ENCODE data around the gene SERTAD3.

The SERTAD3 gene

DNA sequence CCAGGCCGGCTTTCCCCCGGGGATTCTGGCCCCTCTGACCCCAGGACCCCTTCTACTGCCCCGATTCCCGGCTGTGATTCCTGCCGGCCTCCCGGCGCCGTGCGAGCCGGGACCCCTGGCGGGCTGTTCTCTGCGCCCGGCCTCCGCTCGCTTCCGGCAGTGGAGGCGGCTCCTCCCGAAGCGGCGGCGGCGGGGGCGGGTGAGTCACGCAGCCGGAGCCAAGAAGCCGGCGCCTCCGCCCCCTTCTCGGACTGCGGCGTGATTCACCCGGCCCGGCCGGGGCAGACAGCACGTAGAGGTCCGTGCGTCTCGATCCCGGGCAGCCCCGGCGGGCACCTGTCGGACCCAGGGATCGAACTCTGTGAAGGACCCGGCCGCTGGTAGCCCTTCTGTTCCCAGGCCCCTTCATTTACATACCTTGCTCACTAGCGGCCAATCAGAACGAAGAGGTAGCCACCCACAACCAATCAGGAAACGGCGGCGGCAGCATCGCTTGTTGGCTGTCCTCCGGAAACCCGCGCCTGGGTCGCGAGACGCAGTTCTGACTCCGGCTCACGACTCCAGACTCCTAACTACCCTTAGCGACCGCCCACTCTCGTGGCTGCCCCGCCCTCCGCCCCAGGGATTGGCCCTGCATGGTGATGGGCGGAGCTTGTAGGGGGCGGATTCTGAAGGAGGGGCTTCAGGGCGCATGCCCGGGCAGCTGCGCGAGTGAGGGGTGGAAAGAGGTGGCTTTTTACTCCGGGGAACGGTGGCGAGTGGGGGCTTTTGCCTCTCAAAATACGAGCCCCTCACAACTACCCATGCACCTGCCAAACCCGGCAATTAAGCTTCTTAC is 18.5 kb downstream of the SERTAD3 start, which contains the start of gene SERTAD1:
Gene SERTAD1, minus strand, starts transcription at position 543 of the 838 bp plus-strand sequence. CDS start 2,446 bp downstream, outside the sequence.
- peak; percentile 100 for DNase-seq (ENCODE audit: low read depth in 2 of 2)

- DNase-seq (ENCODE audit: low read depth in 2 of 2): no peak
Measured at GRCh38 chr19:40424637-40425449, 19.3 kb downstream of the SERTAD3 start.

- DNase-seq (ENCODE audit: low read depth in 2 of 2): no peak
Measured at GRCh38 chr19:40423938-40424337, 20.2 kb downstream of the SERTAD3 start.

GRCh38 chr19:40422748-40423566 is 21.2 kb downstream of the SERTAD3 start:
- no peak for DNase-seq (ENCODE audit: low read depth in 2 of 2)

DNA sequence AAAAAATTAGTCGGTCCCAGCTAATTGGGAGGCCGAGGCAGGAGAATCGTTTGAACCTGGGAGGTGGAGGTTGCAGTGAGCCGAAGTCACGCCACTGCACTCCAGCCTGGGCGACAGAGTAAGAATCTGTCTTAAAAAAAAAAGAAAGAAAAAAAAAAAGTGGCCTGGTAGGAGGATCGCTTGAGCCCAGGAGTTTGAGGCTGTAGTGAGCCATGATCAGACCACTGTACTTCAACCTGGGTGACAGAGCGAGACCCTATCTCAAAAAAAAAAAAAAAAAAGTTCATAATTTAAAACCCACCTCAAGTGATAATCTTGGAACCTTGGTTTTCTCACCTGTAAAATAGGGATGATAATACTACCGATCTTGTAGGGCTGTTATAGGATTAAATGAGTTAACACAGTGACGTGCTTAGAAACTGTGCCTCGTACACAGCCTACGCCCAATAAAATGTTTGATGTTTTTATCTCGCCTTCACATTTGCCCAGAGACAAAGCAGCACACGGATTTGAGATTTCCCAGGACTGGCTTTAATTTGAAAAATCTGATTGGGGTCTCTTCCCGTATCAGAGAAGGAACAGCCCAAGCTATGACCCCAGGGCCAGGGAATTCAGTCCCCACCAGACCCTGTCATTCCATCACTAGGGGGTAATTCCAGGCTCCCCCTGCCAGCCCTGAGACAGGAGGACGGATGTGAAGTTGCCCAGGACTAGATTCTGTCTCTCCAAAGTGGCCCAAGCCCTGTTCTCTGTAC is 22.0 kb downstream of the SERTAD3 start:
- no peak for DNase-seq (ENCODE audit: low read depth in 2 of 2)

GRCh38 chr19:40420766-40421765 is 23.1 kb downstream of the SERTAD3 start:
- peak; percentile 62 to 63 for DNase-seq (ENCODE audit: low read depth in 2 of 2)

DNA sequence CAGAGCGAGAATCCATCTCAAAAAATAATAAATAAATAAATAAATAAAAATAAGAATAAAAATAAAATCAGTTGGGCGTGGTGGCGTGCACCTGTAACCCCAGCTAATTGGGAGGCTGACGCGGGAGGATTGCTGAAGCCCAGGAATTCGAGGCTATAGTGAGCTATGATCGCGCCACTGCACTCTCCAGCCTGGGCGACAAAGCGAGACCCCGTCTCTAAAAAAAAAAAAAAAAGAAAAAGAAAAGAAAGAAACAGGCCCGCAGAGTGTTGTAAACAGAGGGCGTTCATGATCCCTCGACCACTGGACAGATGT is 23.7 kb downstream of the SERTAD3 start:
- no peak for DNase-seq (ENCODE audit: low read depth in 2 of 2)

DNA sequence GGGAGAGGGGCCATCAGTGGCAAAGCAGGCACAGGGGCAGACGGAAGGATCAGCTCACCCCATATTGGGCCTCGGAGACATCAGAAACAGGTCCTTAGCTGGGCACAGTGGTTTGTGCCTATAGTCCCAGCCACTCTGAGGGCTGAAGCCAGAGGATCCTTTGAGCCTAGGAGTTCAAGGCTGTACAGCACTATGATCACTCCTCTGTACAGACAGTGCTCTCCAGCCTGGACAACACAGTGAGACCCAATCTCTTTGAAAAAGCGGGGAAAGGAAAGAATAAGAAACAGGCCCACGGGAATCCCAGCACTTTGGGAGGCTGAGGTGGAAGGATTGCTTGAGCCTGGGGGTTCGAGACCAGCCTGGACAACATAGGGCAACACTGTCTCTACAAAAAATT is 24.4 kb downstream of the SERTAD3 start:
- no peak for DNase-seq (ENCODE audit: low read depth in 2 of 2)

GRCh38 chr19:40419066-40419612 is 25.0 kb downstream of the SERTAD3 start:
- no peak for DNase-seq (ENCODE audit: low read depth in 2 of 2)

GRCh38 chr19:40418040-40418439 is 26.1 kb downstream of the SERTAD3 start:
- DNase-seq (ENCODE audit: low read depth in 2 of 2): no peak

GRCh38 chr19:40417643-40417981 is 26.5 kb downstream of the SERTAD3 start:
- DNase-seq (ENCODE audit: low read depth in 2 of 2): no peak

GRCh38 chr19:40416918-40417642 is 27.1 kb downstream of the SERTAD3 start:
- DNase-seq (ENCODE audit: low read depth in 2 of 2): no peak

DNA sequence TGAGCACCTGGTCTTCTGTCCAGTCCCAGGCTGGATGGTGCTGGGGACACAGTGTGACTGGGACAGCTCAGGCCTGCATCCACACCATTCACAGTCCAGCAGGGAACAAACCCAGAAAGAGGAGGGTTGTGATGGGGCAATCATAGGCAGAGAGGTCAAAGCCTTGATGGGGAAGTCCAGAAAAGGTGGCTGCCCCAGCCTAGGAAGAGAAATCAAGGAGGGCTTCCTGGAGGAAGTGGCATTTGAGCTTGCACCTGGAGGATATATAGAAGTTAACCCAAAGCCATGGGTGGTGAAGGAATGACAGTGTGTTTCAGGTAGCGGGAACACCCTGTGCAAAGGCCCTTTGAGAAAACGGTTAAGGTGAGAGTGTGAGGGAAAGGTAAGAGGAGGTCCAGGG is 28.4 kb downstream of the SERTAD3 start:
- DNase-seq (ENCODE audit: low read depth in 2 of 2): no peak

- DNase-seq (ENCODE audit: low read depth in 2 of 2): no peak
Measured at GRCh38 chr19:40414542-40415535, 29.3 kb downstream of the SERTAD3 start.

- no peak for DNase-seq (ENCODE audit: low read depth in 2 of 2)
Measured at GRCh38 chr19:40413291-40413845, 30.8 kb downstream of the SERTAD3 start, which contains the start of gene PRX. TSS of gene PRX (minus strand) at chr19:40413378. CDS start at chr19:40407932, 5,446 bp downstream.

DNA sequence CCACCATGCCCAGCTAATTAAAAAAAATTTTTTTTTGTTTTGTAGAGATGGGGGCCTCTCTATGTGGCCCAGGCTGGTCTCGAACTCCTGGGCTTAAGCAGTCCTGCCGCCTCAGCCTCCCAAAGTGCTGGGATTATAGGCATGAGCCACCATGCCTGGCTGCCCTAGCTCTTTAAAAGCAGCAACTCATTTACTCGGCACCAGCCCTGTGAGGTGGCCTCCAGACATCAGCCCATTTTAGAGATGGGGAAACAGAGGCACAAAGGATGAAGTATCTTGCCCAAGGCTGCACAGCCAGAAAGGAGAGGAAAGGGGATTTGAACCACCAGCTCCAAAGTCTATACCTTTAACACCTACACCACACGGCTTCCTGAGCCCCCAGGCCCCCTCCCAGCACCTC is 31.3 kb downstream of the SERTAD3 start:
- DNase-seq (ENCODE audit: low read depth in 2 of 2): no peak

DNA sequence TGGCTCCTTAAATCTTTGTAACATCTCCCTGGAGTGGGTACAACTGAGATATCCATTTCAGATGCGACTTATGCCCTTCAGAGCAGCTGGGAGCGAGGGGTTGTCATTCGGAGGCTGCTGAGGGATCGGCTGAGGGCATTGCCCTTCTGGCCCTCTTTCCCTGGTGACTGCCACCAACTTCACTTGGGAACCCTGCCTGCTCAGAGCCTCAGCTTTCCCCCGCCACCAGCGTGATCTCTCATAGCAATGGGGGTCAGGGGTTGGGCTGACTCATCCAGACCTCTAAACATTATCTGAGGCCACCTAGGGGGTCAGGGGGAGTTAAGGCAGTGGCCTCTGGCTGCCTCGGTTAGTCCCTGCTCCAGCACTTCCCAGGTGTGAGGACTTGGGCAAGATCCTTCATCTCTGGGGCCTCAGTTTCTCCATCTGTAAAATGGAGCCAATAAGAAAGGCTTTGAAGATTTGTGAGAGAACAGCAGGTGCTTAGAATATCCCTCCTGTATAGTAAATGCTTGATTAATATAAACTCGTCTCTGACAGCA is 32.1 kb downstream of the SERTAD3 start:
- DNase-seq (ENCODE audit: low read depth in 2 of 2): no peak

All from stimulated activated CD8-positive, alpha-beta memory T cell treated with anti-CD3 and anti-CD28 coated beads, Interleukin-2, amount 100 ng/mL, for 48 hours (primary cell).